Endothelial cell (in vitro differentiated cells): ENCODE measurements around the gene PLA2G3. TPM values are rescaled to one million over a fixed set of nuclear protein-coding genes. Genes with fewer than 3 reads are reported as not detected.
A peak's percentile ranks its signal among the peaks of the same experiment; 100 is the strongest.

ENCODE experiments used
- DNase-seq: peaks from one replicate; pipeline ENCODE4 v3.0.0; 2021; ENCODE audit warnings: low spot score
- H3K27ac Mint-ChIP-seq: one replicate; pipeline ENCODE4 v1.8.0; 2021; ENCODE audit warnings: mixed read lengths, inconsistent platforms; ENCODE audit not compliant: unreplicated experiment
- H3K27me3 Mint-ChIP-seq: one replicate; pipeline ENCODE4 v1.8.0; 2021; ENCODE audit warnings: mild to moderate bottlenecking, moderate library complexity, mixed read lengths, inconsistent platforms; ENCODE audit not compliant: unreplicated experiment
- H3K36me3 Mint-ChIP-seq: one replicate; pipeline ENCODE4 v1.8.0; 2021; ENCODE audit warnings: mild to moderate bottlenecking, low read depth, mixed read lengths, inconsistent platforms; ENCODE audit not compliant: unreplicated experiment
- H3K4me1 Mint-ChIP-seq: one replicate; pipeline ENCODE4 v1.8.0; 2021; ENCODE audit warnings: mild to moderate bottlenecking, mixed read lengths, inconsistent platforms; ENCODE audit not compliant: unreplicated experiment
- H3K4me3 Mint-ChIP-seq: one replicate; pipeline ENCODE4 v1.8.0; 2021; ENCODE audit warnings: mild to moderate bottlenecking, mixed read lengths, inconsistent platforms; ENCODE audit not compliant: unreplicated experiment
- H3K9me3 Mint-ChIP-seq: one replicate; pipeline ENCODE4 v1.8.0; 2021; ENCODE audit warnings: mixed read lengths, inconsistent platforms; ENCODE audit not compliant: unreplicated experiment
- total RNA-seq: library from RNA; stranded (reverse); fragmentation: NEBNext Ultra II Directional; extraction: Animal tissue kit (Norgen Biotek cat#: 25700); gene quantifications from one replicate; pipeline ENCODE4 v1.2.1, GENCODE V29; 2021; ENCODE audit not compliant: unreplicated experiment
- TF ChIP-seq, protein P1 (sequence below): fragments of 200-600 bp; sonication (generic); IDR thresholded peaks from one replicate; pipeline ENCODE4 v1.5.0; 2021; ENCODE audit warnings: antibody characterized with exemption; ENCODE audit not compliant: unreplicated experiment

PLA2G3 gene
- total RNA-seq, 1 donor from 2014 or later: 2.8 TPM

DNA sequence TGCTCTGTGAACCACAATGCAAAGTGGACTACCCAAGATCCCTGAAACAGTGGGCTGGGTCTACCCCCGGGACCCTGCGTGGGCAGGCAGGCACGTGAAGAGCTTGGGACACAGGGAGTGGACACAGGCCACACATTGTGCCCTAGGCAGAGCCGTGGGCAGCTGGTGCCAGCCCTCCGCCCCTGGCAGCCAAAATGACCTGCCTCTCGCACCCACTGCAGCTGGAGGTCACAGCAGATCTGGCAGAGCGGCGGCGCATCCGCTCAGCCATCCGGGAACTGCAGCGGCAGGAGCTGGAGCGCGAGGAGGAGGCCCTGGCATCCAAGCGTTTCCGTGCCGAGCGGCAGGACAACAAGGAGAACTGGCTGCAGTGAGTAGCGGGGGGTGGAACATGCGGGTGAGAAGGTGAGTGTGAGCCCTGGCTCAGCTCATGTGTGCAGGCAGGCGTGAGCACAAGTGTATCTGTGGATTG lies 52.5 kb downstream of the PLA2G3 start:
- Mint-ChIP-seq H3K4me1 (peaks cover 35% of the 10 kb centered on the region), H3K27ac (no peak overlapping the region), H3K4me3 (peak overlapping the region; percentile 47), H3K27me3 (peaks cover 8% of the 10 kb centered on the region), H3K9me3 (no peaks in the 10 kb centered on the region), H3K36me3 (peaks cover 44% of the 10 kb centered on the region)
- TF ChIP-seq, protein P1, sequence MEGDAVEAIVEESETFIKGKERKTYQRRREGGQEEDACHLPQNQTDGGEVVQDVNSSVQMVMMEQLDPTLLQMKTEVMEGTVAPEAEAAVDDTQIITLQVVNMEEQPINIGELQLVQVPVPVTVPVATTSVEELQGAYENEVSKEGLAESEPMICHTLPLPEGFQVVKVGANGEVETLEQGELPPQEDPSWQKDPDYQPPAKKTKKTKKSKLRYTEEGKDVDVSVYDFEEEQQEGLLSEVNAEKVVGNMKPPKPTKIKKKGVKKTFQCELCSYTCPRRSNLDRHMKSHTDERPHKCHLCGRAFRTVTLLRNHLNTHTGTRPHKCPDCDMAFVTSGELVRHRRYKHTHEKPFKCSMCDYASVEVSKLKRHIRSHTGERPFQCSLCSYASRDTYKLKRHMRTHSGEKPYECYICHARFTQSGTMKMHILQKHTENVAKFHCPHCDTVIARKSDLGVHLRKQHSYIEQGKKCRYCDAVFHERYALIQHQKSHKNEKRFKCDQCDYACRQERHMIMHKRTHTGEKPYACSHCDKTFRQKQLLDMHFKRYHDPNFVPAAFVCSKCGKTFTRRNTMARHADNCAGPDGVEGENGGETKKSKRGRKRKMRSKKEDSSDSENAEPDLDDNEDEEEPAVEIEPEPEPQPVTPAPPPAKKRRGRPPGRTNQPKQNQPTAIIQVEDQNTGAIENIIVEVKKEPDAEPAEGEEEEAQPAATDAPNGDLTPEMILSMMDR: no peak
- no peak for DNase-seq

DNA sequence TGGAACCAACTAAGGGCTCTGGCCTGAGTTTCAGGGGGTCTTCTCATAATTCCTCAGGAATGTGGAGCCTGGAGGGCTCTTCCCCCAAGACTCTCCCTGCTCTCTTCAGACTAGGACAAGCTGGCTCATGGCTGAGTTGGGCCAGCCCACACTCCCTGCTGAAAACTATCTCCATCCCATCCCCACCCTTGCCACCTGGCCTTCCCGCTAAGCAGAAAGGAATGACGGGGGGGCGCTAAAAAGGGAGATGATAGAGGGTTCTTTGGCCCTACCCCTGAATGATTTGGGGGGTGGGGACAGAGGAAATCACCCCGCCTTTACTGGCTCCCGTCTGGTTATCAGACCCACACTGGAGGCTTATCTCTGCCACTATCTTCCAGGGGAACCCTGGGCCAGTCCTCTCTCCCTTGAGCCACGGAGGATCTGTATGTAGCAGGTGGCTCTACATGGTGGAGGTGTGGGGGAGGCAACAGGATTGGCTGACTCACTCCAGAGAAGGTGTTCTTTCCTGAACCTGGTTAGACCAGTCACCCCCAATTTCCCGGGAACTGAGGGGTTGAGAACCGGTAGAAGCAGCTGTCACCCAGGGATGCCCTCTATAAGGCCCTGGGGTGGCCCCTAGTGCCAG lies 53.5 kb downstream of the PLA2G3 start:
- no peaks in the 10 kb centered on the region for H3K9me3 Mint-ChIP-seq
- H3K27me3 Mint-ChIP-seq: peaks cover 7% of the 10 kb centered on the region
- DNase-seq: no peak
- no peak overlapping the region for H3K4me3 Mint-ChIP-seq
- H3K4me1 Mint-ChIP-seq: peaks cover 41% of the 10 kb centered on the region
- H3K27ac Mint-ChIP-seq: peak overlapping the region; percentile 43
- TF ChIP-seq, protein P1: no peak
- H3K36me3 Mint-ChIP-seq: peaks cover 47% of the 10 kb centered on the region

DNA sequence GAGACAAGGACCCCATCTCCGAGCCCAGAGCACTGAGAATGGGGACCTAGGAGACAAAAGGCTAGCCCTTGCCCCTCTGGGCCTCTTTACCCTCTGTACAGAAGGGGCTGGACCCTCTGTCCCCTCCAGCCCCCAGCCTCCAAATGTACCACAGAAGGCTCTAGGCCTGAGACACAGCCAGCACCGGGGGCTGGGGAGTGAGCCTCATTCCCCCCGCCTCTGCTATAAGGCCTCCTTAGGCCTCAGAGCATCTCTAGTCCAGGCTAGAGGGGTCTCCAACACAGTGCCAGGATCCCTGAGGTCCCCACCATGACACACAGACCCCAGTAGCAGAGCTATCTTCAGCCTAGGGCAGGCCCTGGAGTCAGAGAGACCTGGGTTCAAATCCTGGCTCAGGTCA lies 54.4 kb downstream of the PLA2G3 start:
- DNase-seq: no peak
- H3K27ac Mint-ChIP-seq: peak overlapping the region; percentile 90
- H3K27me3 Mint-ChIP-seq: peaks cover 9% of the 10 kb centered on the region
- peak overlapping the region; percentile 82 for H3K4me3 Mint-ChIP-seq
- H3K9me3 Mint-ChIP-seq: no peaks in the 10 kb centered on the region
- TF ChIP-seq, protein P1: no peak
- peaks cover 47% of the 10 kb centered on the region for H3K36me3 Mint-ChIP-seq
- peaks cover 45% of the 10 kb centered on the region for H3K4me1 Mint-ChIP-seq

DNA sequence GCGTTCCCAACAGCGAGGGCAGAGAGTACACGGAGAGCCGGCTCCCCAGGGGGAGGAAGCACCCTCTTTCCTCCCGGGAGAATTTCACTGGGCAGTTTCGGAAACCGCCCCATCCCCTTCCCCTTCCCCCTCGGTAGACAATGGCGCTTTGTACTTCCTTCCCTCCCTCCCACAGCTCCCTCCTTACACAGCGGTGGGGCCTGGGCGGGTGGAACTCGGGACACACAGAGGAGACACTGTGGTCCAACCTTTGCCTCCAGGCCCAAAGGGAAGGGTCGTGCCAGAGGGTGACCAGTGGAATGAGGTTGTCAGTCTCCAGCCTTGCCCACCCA lies 54.8 kb downstream of the PLA2G3 start:
- peak overlapping the region; percentile 90 for H3K27ac Mint-ChIP-seq

More for the DNA sequence above, 54.8 kb downstream of the PLA2G3 start:
- Mint-ChIP-seq H3K9me3 (no peaks in the 10 kb centered on the region), H3K4me3 (peak overlapping the region; percentile 82), H3K27me3 (peaks cover 9% of the 10 kb centered on the region), H3K4me1 (peaks cover 48% of the 10 kb centered on the region), H3K36me3 (peaks cover 43% of the 10 kb centered on the region)
- DNase-seq: no peak
- TF ChIP-seq, protein P1: peak; percentile 43
